HG03565 (cell line): ENCODE data around the gene P2RX3.

ENCODE experiments used
- ATAC-seq: cut with Tn5 transposase; IDR thresholded peaks from one replicate; pipeline ENCODE4 v1.9.1; 2021; ENCODE audit warnings: mild to moderate bottlenecking, moderate library complexity; ENCODE audit not compliant: unreplicated experiment

P2RX3 gene

DNA sequence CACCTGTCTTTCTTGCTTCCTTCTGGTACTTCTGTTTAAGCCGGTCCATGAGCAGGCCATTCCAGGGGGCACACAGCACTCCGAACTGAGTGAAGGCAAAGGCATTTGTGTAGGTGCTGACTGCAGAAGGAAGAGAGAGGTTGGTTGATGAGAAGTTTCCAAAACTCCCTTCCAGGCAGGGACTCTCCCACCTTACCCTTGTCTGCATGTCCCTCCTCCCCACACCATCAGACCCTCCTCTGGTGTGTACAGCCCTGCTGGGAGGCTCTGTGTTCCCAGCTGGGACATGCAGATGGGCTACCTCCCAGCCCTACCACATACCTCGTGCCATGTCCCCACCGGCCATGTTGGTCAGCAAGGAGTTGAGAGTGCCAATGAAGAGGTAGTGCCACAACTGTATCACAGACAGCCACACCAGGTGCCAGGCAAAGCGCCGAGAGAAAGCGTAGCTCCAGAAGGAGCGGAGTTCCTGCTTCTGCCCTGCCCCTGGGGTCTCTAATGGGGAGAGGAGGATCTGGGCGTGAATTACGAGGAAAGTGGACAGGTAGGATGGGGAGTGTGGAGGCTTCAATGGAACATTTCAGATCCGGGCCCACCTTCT is 76.6 kb downstream of the P2RX3 start:
- no peak for ATAC-seq

DNA sequence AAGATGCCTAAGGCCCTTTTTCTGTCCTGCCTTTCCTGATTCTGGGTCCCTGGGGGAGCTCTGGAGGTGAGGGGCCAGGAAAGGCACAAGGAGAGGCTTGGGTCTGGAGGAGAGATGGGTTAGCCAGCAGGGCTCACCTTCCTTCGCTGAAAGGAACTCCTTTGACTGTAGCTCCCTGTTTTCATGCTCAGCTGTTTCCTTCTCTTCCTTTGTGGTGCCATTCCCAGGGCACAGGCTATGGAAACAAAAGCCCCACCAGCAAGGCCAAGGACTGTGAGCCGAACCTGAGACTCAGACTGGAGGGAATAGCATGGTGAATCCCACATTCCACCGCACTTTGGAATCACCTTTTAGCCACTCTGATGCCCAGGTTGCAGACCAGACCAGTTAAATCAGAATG is 78.3 kb downstream of the P2RX3 start:
- no peak for ATAC-seq

DNA sequence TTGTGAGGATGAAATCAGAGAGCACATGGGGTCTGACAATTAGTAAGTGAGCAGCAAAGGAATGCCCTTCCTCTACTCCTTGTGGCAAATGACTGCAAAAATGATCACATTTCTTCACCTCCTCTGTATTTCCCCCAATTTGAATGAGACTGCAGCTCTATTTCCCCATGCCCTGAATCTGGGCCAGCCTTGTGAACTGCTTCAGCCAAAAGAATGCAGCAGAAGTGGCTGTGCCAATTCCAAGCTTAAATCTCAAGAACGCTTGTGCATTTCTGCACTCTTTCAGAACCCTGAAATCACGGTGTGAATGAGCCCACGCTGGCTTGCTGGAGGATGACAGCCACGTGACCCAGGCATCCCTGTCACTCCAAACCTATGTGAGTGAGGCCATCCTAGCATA is 78.9 kb downstream of the P2RX3 start:
- ATAC-seq: no peak

DNA sequence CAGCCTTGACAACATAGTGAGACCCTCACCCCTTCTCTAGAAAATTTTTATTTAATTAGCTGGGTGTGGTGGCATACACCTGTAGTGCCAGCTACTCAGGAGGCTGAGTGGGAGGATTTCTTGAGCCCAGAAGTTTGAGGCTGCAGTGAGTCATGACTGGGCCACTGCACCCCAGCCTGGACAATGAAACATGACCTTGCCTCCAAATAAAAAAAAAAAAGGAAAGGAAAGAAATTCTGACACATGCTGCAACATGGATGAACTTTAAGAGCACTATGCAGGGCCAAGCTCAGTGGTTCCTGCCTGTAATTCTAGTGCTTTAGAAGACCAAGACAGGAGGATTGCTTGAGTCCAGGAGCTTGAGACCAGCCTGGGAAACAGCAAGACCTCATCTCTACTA is 80.0 kb downstream of the P2RX3 start:
- no peak for ATAC-seq

DNA sequence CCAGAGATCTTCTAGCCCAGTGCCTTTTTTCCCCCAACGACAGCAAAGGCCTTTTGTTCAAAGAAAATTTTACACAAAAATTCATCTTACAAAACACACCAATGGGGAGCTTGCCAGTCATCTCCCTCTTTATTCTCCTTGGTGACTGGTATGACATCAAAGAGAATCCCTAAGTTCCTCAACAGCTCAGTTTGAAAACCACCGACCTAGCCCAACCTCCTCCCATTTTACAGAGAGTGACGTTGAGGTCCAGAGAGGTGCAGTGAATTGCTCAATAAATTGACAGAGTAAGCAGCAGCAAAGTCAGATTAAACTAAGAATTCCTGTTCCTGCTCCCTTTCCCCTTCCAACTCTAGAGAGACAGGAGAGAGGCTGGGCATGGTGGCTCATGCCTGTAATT is 81.0 kb downstream of the P2RX3 start:
- ATAC-seq: no peak

DNA sequence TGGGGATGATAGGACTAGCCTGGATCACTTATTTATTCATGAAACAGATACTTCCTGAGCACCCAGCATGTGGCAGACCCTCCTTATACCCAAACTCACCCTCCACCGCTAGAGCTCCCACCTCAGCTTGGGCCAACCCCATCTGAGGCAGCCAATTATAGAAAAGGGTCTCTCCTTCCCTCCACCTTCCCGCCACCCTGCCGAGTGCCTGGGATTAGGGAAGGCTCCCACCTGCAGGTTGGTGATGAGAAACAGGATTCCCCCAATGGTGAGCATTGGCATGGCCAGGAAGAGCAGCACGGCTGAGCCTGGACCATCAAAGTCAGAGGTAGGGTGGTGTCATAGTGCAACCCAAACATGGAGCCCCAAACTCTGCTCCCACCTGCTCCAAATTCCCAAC is 82.9 kb downstream of the P2RX3 start:
- ATAC-seq: no peak

DNA sequence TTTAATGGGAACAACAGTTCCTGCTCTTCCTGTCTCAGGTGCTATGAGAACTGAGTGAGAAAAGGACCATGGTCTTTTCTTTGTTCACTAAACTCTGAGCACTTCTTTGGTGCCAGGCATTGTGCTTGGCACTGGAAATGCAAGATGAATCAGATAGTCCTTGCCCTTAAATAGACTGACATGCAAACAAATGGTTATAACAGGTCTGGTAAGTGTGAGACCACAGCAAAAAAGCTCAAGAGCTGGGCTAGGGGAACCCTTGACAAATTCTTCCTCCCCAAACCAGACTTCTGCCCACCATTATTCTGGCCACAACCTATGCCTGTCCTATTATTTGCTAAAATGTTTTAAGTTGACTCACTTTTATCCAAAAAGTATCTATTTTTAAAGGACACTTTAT is 83.7 kb downstream of the P2RX3 start:
- no peak for ATAC-seq
